Stimulated activated CD8-positive, alpha-beta memory T cell treated with anti-CD3 and anti-CD28 coated beads, Interleukin-7, amount 100 ng/mL, for 24 hours (primary cell): ENCODE results near the gene GOLGA8J.
"Not testable (repeated sequence)": the region's sequence is repeated elsewhere in the genome, so short reads cannot be mapped to it uniquely, and the experiment has no call there.

ENCODE experiments used
- DNase-seq: peaks from one replicate; pipeline ENCODE4 v3.0.0-alpha.2; 2020; ENCODE audit warnings: low read depth

Gene GOLGA8J

DNA sequence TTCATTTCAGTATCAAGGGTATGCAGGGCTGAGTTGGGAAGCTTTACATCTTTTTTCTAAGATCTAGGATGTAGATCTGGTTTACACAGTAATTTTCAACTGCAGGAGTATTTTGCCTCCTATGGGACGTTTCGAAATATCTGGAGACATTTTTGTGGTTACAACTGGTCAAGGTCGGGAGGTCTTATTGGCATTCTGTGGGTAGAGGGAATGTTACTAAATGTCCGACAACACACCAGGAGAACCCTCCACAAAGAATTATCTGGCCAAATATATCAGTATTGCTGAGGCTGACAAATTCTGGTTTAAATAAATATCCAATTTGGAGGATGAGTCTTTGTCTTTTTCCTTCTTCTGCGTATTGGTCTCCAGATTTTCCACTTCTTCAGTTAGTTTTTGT lies 1.9 kb upstream of the GOLGA8J start:
- not testable (repeated sequence) for DNase-seq

DNA sequence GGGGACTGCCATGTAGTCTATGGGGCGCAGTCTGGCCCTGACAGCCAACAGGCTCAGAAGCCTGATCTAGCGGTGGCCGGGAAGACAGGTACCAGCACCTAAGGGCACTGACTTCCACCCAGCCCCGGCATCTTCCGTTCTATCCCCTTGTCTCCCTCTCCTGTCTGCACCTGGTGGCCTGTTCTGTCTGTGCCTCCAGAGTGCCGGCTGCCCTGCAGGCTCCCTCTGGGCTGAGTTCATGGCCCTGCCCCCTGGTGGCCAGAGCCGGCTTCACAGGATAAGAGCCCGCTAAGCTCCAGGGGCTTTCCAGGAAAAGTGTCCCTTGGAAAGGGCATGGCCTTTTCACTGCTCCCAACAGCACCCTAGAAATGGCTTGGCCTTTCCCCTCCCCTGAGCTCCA lies 15.1 kb downstream of the GOLGA8J start:
- DNase-seq: not testable (repeated sequence)

DNA sequence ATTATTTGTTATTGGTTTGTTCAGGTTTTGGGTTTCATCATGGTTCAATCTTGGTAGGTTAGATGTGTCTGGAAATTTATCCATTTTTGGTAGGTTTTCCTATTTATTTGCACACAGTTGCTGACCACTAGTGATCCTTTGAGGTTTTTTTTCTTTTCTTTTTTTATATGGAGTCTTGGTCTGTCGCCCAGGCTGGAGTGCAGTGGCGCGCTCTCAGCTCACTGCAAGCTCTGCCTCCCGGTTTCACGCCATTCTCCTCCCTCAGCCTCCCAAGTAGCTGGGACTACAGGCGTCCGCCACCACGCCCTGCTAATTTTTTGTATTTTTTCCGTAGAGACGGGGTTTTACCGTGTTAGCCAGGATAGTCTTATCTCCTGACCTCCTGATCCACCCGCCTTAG lies 20.1 kb downstream of the GOLGA8J start:
- not testable (repeated sequence) for DNase-seq

DNA sequence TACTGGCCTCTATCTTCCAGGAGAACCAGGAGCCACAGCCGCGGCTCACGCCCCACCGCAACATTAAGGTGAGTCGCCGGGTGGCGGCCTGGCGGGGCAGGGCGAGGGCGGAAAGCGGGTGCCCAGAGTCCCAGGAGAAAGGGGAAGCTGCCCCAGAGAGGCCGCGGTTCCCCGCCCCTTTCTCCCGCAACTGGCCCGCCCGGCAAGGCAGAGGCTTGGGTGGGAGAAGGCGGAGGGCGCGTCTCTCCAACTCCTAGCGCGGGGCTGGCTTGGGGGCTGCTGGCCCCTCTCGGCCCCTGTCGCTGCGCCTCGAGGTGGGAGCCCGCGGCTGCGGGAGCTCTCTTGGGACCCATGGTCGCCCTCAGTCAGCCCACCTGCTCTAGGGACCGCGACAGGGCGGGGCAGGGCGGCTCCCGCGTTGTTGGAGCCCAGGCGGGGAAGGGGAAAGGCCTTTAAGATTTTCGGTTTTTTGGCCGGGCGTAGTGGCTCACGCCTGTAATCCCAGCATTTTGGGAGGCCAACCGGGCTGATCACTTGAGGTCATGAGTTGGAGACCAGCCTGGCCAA lies 21.3 kb downstream of the GOLGA8J start:
- not testable (repeated sequence) for DNase-seq

DNA sequence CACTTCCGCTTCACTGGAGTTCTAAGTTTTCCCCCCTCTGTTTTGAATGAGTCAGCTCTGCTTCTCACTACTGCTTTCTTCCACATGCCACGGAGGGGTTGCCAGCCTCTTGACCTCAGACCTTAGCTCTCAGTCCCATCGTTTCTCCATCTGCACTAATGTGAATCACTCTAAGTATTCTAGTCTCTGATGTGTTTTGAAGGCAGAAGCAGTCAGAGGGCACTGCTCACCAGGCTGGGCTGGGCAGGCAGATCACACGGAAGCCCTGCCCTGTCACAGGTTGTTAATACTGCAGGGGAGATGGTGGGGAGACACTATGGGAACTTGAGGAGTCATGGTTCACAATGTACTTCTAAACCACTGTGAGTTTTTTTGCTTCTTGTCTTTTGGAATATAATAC lies 27.8 kb downstream of the GOLGA8J start:
- not testable (repeated sequence) for DNase-seq

DNA sequence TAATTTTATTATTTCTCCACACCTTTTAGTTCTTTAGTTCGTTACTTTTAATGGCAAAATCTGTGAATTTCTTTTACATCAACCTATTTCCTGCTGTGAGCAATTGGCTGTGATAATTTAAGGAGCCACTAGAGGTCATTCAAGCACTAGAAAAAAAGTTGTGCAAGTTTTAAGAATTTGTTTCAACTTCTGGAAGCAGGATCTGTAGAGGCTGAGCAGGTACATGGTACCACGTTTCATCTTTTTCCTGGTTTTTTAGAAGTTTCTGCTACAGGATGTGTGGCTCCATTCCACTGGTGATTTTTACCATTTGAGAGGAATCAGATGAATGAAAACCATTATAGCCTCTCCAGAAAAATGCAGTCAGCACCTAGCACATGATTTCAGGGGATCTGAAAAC lies 47.3 kb downstream of the GOLGA8J start:
- not testable (repeated sequence) for DNase-seq

DNA sequence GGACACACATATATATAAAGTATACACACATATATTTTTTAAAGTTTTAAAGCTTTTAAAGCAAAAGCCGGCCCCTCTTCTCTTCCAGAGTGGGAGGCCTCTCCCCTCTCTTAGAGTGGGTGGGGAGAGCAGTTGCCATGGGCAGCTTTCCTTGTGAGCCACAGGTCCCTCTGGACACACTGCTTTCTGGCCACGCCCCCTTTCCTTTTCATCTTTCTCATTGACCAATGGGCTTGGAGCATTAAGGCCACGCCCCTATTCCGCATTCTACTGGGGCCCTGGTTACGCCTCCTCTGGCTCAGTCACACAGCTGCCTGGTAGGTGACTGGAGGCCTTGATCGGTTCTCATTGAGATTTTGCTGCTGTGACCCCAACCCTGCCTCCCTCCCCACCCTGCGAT lies 52.0 kb downstream of the GOLGA8J start, which contains the start of gene GOLGA8T:
GOLGA8T (plus strand) TSS at position 301 of the 400 bp plus-strand sequence; CDS start at position 399, 98 bp downstream.
- DNase-seq: not testable (repeated sequence)
